HEK293T (cell line): ENCODE data around the gene RAD9B.
"Not testable (repeated sequence)": the region's sequence is repeated elsewhere in the genome, so short reads cannot be mapped to it uniquely, and the experiment has no call there.

ENCODE experiments used
- CTCF ChIA-PET: fragments of 350-600 bp; formaldehyde crosslinking; extraction: SDS; loops from one replicate; lab custom pipeline; 2021; ENCODE audit warnings: antibody characterized with exemption, inconsistent platforms; lab: Yijun Ruan, JAX
- POLR2A ChIA-PET: fragments of 350-600 bp; formaldehyde crosslinking; extraction: SDS; loops from one replicate; lab custom pipeline; 2020; ENCODE audit warnings: antibody characterized with exemption, inconsistent platforms; lab: Yijun Ruan, JAX
- DNase-seq: peaks from one replicate; pipeline ENCODE4 v3.0.0; 2012; ENCODE audit warnings: mixed read lengths; ENCODE audit errors: extremely low spot score
- ARNT ChIP-seq: fragments of 450-650 bp; IDR thresholded peaks from 2 replicates; pipeline ENCODE4 v1.6.1; 2017; ENCODE audit warnings: mild to moderate bottlenecking
- BHLHE40 ChIP-seq: fragments of 450-650 bp; IDR thresholded peaks from 2 replicates; pipeline ENCODE4 v1.6.1; 2016; ENCODE audit warnings: mild to moderate bottlenecking, moderate library complexity, borderline replicate concordance
- CTBP1 ChIP-seq: fragments of 450-650 bp; IDR thresholded peaks from 2 replicates; pipeline ENCODE4 v1.6.1; 2016; ENCODE audit warnings: borderline replicate concordance
- ELF4 ChIP-seq: fragments of 450-650 bp; IDR thresholded peaks from 2 replicates; pipeline ENCODE4 v1.6.1; 2017; ENCODE audit warnings: antibody characterized with exemption
- FOXA1 ChIP-seq: fragments of 450-650 bp; IDR thresholded peaks from 2 replicates; pipeline ENCODE4 v1.6.1; 2016; ENCODE audit warnings: mild to moderate bottlenecking
- FOXK2 ChIP-seq: fragments of 450-650 bp; IDR thresholded peaks from 2 replicates; pipeline ENCODE4 v1.6.1; 2016; ENCODE audit warnings: mild to moderate bottlenecking
- FOXM1 ChIP-seq: fragments of 450-650 bp; IDR thresholded peaks from 2 replicates; pipeline ENCODE4 v1.6.1; 2017; ENCODE audit warnings: mild to moderate bottlenecking, borderline replicate concordance
- HDGF ChIP-seq: fragments of 450-650 bp; IDR thresholded peaks from 2 replicates; pipeline ENCODE4 v1.6.1; 2017; ENCODE audit warnings: antibody characterized with exemption, borderline replicate concordance
- L3MBTL2 ChIP-seq: fragments of 450-650 bp; conservative IDR thresholded peaks from 2 replicates; pipeline ENCODE4 v1.6.1; 2016; ENCODE audit warnings: mild to moderate bottlenecking
- LEF1 ChIP-seq: fragments of 450-650 bp; IDR thresholded peaks from 2 replicates; pipeline ENCODE4 v1.6.1; 2017; ENCODE audit warnings: mild to moderate bottlenecking, borderline replicate concordance
- NFRKB ChIP-seq: fragments of 450-650 bp; IDR thresholded peaks from 2 replicates; pipeline ENCODE4 v1.6.1; 2016; ENCODE audit warnings: mild to moderate bottlenecking, moderate library complexity
- SP1 ChIP-seq: fragments of 450-650 bp; IDR thresholded peaks from 2 replicates; pipeline ENCODE4 v1.6.1; 2017
- SUZ12 ChIP-seq: fragments of 450-650 bp; IDR thresholded peaks from 2 replicates; pipeline ENCODE4 v1.6.1; 2016; ENCODE audit warnings: mild to moderate bottlenecking
- TARDBP ChIP-seq: fragments of 450-650 bp; IDR thresholded peaks from 2 replicates; pipeline ENCODE4 v1.6.1; 2016
- ZNF384 ChIP-seq: fragments of 450-650 bp; IDR thresholded peaks from 2 replicates; pipeline ENCODE4 v1.6.1; 2016
- TF ChIP-seq, protein P1 (sequence below): fragments of 450-650 bp; IDR thresholded peaks from 2 replicates; pipeline ENCODE4 v1.6.1; 2016

RAD9B gene

DNA sequence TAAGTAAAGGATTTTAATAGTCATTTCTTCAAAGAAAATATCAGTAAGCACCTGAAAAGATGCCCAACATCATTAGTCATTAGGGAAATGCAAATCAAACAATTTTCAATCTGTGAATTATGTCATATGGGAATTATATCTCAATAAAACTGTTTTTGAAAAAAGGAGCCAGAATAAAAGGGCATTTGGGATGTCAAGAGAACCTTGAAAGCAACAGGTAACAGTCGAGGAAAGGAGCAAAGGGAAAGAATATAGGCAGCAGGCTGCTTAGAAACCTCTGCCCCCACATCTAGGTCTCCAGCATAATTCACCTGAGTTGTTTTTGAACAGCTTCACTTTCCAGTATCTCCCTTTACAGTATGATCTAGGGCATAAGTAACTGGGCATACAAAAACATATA lies 12.2 kb downstream of the RAD9B start:
- POLR2A ChIA-PET, result no interaction called here
- CTCF ChIA-PET, result no interaction called here

DNA sequence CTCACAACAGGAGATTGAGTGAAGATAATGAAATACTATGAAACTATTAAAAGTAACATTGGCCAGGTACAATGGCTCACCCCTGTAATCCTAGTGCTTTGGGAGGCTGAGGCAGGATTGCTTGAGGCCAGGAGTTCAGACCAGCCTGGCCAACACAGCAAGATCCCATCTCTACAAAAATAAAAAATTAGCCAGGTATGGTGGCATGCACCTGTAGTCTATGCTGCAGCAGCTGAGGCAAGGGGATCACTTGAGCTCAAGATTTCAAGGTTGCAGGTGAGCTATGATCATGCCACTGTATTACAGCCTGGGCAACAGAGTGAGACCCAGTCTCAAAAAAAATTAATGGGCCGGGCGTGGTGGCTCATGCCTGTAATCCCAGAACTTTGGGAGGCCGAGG lies 14.9 kb downstream of the RAD9B start:
- CTCF ChIA-PET, result no interaction called here
- no peak for DNase-seq
- POLR2A ChIA-PET, result no interaction called here
- TF ChIP-seq, protein P1, sequence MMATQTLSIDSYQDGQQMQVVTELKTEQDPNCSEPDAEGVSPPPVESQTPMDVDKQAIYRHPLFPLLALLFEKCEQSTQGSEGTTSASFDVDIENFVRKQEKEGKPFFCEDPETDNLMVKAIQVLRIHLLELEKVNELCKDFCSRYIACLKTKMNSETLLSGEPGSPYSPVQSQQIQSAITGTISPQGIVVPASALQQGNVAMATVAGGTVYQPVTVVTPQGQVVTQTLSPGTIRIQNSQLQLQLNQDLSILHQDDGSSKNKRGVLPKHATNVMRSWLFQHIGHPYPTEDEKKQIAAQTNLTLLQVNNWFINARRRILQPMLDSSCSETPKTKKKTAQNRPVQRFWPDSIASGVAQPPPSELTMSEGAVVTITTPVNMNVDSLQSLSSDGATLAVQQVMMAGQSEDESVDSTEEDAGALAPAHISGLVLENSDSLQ, result no peak
- TF ChIP-seq FOXA1, result no peak
- no peak for TF ChIP-seq SUZ12
- no peak for TF ChIP-seq SP1
- no peak for TF ChIP-seq ARNT
- TF ChIP-seq LEF1, result no peak
- no peak for TF ChIP-seq CTBP1
- TF ChIP-seq ELF4, result no peak

More for the DNA sequence above, 12.2 kb downstream of the RAD9B start:
- DNase-seq, result no peak
- no peak for TF ChIP-seq SUZ12

DNA sequence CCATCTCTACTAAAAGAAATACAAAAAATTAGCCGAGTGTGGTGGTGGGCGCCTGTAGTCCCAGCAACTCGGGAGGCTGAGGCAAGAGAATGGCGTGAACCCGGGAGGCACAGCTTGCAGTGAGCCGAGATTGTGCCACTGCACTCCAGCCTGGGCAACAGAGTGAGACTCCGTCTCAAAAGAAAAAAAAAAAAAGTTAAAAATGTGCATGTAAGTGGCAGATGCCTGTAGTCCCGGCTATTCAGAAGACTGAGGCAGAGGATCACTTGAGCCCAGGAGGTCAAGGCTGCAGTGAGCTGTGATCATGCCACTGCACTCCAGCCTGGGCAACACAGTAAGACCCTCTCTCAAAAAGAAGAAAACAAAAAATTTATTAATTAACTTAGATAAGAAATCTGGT lies 15.9 kb downstream of the RAD9B start:
- DNase-seq, CTCF ChIA-PET, POLR2A ChIA-PET: not testable (repeated sequence)

DNA sequence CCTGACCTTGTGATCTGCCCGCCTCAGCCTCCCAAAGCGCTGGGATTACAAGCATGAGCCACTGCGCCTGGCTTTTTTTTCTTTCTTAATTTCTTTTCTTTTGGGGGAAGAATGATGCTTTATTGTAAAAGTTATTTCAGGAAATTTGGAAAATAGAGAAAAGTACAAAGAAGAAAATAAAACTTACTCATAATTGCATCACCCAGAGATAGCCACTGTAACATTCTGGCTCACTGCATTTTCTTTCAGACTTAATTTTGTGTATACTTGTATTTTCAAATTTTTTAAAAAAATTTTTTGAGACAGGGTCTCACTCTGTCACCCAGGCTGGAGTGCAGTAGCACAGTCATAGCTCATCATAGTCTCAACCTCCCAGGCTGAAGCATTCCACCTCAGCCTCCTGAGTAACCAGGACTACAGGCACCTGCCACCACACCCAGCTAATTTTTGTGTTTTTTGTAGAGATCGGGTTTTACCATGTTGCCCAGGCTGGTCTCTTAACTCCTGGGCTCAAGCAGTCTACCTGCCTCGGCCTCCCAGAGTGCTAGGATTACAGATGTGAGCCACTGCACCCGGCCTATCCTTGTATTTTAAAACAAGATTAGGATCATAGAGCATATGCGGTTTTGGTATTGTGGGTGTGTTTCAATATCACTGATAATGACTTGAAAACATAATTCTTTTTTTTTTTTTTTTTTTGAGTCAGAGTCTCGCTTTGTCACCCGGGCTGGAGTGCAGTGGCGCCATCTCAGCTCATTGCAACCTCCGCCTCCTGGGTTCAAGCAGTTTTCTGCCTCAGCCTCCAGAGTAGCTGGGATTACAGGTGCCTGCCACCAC lies 19.0 kb downstream of the RAD9B start:
- DNase-seq, POLR2A ChIA-PET, CTCF ChIA-PET: not testable (repeated sequence)

DNA sequence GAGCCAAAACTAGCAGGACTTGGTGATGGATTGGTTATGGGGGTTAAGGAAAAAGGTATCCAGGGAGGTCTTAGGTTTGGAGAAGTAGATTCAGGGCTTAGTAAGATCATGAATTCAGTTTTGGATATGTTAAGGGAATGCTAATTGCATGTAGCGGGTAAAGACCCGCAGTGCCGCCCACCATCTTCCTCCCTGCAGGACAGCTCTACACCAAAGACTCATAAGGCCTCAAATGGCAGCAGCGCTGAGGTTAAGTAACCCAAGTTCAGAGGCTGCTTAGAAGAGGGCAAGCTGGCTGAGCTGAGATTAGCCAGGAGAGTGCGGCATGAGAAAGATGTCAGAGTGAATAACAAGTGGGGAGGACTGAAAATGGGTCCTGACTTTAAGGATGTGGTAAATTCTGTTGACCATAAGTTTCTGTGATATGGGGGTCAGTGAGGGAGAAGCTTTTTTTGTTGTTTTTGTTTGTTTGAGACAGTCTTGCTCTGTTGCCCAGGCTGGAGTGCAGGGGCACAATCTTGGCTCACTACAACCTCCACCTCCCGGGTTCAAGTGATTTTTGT lies 26.2 kb downstream of the RAD9B start:
- CTCF ChIA-PET, result no interaction called here

DNA sequence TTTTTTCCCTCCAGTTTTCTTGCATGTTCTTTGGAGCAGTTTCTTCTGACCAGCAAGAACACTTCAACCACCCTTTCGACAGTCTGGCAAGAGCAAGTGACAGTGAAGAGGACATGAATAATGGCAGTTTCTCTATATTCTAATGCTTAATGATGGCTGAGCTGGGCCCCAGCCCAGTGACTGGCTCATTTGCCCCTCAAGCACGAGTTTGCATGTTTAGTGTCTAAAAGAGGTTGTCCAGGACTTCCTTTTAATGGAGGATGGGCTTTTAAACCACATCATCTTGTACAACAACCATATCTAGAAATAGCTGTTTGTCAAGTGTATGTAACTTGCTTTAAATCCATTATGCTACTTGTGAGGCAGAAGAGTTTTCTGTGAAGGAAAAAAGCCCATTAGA lies 28.4 kb downstream of the RAD9B start:
- ChIA-PET CTCF (no interaction called here), POLR2A (no interaction called here)
- no peak for TF ChIP-seq ARNT
- no peak for TF ChIP-seq HDGF
- TF ChIP-seq, protein P1, result no peak
- TF ChIP-seq L3MBTL2, result no peak
- no peak for TF ChIP-seq FOXM1
- no peak for TF ChIP-seq ZNF384
- no peak for TF ChIP-seq FOXA1
- TF ChIP-seq TARDBP, result no peak
- no peak for TF ChIP-seq LEF1
- TF ChIP-seq SP1, result no peak
- TF ChIP-seq SUZ12, result no peak
- no peak for TF ChIP-seq NFRKB
- TF ChIP-seq CTBP1, result no peak
- DNase-seq, result no peak

More for the DNA sequence above, 26.2 kb downstream of the RAD9B start:
- TF ChIP-seq CTBP1 (no peak), FOXA1 (no peak), NFRKB (no peak), TARDBP (no peak), FOXK2 (no peak), FOXM1 (no peak), LEF1 (no peak), SUZ12 (no peak), ZNF384 (no peak), L3MBTL2 (no peak), HDGF (no peak), SP1 (no peak), ELF4 (no peak), ARNT (no peak), BHLHE40 (no peak)
- TF ChIP-seq, protein P1, result no peak
- DNase-seq, result no peak
- POLR2A ChIA-PET, result interaction anchor here (0.9 to 1.7 kb wide), 2 partner anchors 15 to 60 kb away, joined by 3 read pairs; partner anchors contain the start of gene GPN3

DNA sequence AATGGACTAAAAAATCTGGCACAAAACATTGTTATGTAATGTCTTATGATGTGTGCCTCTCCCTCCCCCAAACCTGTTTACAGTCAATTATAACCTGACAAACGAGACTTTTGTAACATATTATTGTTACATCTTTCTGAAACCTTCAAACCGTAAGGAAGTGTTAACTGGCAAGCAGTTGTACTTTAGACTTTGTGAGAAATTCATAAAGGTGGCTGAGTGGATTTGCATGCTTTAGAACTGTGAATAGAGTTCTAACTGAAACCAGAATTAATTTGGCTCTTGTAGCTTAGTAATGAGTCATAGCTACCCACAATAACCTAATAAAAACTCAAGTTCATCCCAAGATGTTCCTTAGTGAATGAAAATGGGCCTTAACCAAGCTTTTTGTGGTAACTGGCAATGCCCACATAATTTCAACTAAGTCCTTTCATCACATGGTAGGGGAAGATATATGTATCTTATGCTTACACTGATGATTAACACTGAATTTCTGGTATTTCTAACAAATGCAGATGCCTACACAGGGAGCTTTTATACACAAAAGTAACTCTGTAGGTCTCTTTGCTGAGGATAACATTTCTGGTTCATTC lies 29.7 kb downstream of the RAD9B start:
- CTCF ChIA-PET, result no interaction called here
- TF ChIP-seq HDGF (no peak), LEF1 (no peak), CTBP1 (no peak), FOXM1 (no peak), FOXA1 (no peak), TARDBP (no peak), NFRKB (no peak), SP1 (no peak), SUZ12 (no peak), ARNT (no peak), ZNF384 (no peak), FOXK2 (no peak), ELF4 (no peak), L3MBTL2 (no peak), BHLHE40 (no peak)
- TF ChIP-seq, protein P1, result no peak
- no peak for DNase-seq
- POLR2A ChIA-PET, result interaction anchor here (0.6 kb wide), 1 partner anchor 52 kb away, joined by 3 read pairs; no protein-coding TSS in a partner anchor
